Retinal pigment epithelial cell (primary cell): ENCODE results near the gene METTL17.
"Not testable (repeated sequence)": the region's sequence is repeated elsewhere in the genome, so short reads cannot be mapped to it uniquely, and the experiment has no call there.

Experiments
- DNase-seq: peaks from one replicate; pipeline ENCODE4 v3.0.0-alpha.2; 2010; ENCODE audit warnings: low read depth
- H3K4me3 ChIP-seq: 2 replicates; pipeline ENCODE4 v1.5.1; 2011; ENCODE audit warnings: mild to moderate bottlenecking, low read length, control low read depth, moderate library complexity
- TF ChIP-seq, protein P1 (sequence below): conservative IDR thresholded peaks from 2 replicates; pipeline ENCODE4 v1.5.1; 2011; ENCODE audit warnings: low read depth, low read length, control low read depth, inconsistent platforms

METTL17 gene

DNA sequence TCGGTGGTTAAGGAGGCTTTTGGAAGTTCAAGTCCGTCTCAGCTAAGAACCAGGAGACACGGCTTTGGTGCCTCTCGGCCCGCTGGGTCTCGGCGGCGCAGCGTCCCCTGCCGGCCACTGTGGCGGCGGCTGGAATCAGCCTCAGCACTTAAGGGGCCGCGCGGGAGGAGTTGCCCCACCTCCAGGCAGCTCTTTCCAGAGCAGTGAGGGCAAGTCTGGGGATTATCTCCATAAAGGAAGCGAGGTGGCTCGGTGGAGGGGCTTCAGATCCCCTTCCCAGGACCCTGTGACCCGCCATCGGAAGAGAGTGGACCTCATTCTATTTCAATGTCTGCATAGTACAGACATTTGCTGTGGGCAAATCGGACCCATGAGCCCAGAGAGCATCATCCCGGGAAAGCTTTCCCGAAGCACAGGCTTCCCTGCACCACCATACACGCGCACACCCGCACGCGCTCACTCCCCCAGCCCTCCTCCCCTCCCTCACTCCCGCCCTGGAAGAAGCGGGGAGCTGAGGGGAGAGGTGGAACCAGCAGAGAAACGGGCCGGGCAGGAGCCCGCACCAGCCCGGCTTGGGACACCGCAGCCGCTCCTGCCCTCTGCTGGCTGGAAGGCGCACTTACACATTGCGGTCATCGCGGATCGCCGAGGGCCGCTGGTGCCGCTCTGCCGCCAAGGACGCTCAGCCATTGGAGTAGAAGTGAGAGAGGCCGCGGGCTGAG is 18.6 kb upstream of the METTL17 start:
- TF ChIP-seq, protein P1, sequence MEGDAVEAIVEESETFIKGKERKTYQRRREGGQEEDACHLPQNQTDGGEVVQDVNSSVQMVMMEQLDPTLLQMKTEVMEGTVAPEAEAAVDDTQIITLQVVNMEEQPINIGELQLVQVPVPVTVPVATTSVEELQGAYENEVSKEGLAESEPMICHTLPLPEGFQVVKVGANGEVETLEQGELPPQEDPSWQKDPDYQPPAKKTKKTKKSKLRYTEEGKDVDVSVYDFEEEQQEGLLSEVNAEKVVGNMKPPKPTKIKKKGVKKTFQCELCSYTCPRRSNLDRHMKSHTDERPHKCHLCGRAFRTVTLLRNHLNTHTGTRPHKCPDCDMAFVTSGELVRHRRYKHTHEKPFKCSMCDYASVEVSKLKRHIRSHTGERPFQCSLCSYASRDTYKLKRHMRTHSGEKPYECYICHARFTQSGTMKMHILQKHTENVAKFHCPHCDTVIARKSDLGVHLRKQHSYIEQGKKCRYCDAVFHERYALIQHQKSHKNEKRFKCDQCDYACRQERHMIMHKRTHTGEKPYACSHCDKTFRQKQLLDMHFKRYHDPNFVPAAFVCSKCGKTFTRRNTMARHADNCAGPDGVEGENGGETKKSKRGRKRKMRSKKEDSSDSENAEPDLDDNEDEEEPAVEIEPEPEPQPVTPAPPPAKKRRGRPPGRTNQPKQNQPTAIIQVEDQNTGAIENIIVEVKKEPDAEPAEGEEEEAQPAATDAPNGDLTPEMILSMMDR, result peak; percentile 99
- DNase-seq, result peak; percentile 39
- H3K4me3 ChIP-seq, result peak overlapping the region; percentile 78

DNA sequence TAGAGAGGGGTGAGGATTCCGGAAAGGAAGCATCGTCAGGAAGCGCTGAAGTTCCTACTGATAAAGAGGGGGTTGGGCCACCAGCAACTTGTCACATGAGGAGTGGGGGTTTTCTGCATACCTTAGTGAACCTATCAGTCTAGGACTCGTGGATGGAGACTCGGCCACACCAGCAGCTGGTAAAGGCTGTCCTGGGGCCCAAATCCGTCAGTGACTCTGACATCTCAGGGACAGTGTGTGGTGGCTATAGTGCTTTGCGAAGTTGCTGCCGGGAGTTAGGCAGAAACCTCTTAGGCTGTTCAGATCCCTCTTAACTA is 18.1 kb upstream of the METTL17 start:
- TF ChIP-seq, protein P1, result no peak
- no peak for DNase-seq

DNA sequence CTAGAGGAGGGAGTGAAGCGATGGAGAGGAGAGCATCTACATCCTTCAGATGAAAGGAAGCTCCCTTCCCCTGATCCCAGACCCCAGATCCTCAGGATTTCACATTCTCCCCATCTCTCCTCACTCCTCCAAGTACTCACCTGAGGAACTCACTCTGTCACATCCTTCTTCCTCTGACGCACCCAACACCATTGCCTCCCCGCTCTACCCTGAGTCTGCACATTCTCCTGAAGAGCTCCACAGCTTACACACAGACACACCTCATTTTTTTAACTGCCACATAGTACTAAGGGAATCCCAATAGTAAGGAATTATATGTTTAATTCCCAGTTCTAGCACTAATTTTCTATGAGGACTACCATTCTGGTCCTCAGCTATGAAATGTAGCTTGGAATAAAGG is 16.3 kb upstream of the METTL17 start:
- TF ChIP-seq, protein P1, result no peak
- DNase-seq, result no peak
- no peak overlapping the region for H3K4me3 ChIP-seq

More for the DNA sequence above, 18.1 kb upstream of the METTL17 start:
- H3K4me3 ChIP-seq, result peak overlapping the region; percentile 78

DNA sequence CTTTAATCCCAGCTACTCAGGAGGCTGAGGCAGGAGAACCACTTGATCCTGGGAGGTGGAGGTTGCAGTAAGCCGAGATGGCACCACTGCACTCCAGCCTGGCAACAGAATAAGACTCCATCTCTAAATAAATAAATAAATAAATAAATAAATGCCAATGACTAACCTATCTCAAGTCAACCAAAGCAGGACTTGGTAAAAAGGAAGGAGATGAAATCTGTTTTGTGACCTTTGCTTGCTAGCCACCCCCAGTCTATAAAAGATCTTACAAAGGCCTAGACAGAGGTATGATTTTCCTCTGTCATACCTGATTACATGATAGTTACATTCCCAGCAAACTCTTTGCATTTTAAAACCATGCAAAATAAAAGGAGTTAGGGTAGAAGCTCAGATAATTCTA is 13.5 kb upstream of the METTL17 start:
- no peak overlapping the region for H3K4me3 ChIP-seq
- TF ChIP-seq, protein P1, result no peak
- no peak for DNase-seq

DNA sequence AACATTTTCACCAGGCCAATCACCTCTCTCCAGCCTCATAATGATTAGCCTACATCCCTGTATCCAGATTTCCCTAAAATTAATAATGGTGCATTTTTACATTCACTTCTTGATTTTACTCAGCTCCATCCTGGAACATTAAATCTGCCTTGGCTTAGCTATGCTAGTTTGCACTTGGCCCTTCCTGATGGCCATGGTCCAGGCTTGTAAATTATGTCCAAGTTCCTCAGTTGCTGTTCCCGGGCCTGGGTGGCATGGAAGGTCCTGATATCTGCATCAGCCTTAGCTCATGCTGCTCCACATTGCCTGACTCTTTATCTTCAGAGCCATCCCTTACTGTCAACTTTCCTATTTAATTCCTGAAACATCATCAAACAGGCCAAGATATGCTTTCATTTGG is 11.1 kb upstream of the METTL17 start:
- no peak for DNase-seq
- H3K4me3 ChIP-seq, result no peak overlapping the region
- TF ChIP-seq, protein P1, result no peak

DNA sequence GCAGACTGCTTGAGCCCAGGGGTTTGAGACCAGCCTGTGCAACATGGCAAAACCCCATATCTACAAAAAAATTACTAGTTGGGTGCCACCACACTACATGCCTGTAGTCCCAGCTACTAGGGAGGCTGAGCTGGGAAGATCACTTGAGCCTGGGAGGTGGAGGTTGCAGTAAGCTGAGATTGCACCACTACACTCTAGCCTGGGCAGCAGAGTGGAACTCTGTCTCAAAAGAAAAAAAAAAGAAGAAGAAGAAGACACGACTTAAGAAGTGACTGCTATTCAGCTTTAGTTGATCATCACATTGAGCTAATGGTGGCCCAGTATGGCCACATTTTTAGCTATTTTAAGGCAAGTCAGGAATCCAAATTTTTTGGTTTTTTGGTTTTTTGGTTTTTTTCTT is 8.9 kb upstream of the METTL17 start:
- H3K4me3 ChIP-seq, result no peak overlapping the region
- TF ChIP-seq, protein P1, result no peak
- no peak for DNase-seq

DNA sequence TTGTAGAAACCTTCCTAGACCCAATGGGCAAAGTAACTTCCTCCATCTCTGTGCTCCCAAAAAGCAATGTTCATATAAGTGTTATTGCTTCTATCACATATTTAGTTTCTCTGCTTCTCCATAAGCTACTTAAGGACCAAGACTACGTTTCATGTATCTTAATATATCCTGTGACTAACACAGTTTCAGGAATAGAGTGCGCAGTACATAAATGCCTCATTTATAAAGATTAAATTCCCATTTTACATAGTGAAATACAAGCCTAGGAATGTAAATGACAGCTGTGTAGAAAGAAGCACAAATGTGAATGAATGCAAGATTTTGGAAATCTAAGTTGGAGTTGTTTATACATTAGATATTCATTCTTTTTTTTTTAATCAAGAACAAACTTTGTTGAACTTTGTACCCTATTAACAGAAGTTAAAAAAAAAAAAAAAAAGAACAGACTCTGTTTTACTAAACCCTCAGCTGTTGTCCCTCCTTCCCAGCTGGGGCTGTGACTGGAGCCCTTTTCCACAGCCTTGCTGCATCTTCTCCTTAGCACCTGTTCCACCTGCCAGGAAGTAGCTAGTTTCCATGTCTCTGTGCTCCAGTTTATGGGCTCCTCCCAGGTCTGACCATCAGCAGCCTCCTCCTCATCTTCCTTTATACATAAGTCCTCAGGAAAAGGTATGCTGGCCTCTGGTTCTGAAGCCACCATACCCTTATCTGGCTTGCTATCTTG is 7.0 kb upstream of the METTL17 start:
- no peak overlapping the region for H3K4me3 ChIP-seq
- TF ChIP-seq, protein P1, result no peak
- no peak for DNase-seq

DNA sequence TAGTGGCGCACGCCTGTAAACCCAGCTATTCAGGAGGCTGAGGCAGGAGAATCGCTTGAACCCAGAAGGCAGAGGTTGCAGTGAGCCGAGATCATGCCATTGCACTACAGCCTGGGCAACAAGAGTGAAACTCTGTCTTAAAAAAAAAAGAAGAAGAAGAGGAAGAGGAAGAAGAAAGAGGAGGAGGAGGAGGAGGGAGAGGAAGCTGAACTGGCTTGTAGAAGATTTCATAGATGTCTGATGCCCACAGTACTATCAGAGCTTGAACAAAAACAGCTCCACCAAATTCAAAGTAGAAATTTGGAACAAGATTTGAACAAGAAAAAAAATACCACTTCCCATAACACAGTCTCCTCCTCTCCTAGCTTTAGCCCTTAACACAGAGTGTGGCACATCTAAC is 4.1 kb upstream of the METTL17 start:
- H3K4me3 ChIP-seq, DNase-seq: not testable (repeated sequence)
